HEK293 (cell line): ENCODE measurements around the gene MRTFB.

Source experiments
- CTCF ChIA-PET: fragments of 350-600 bp; formaldehyde crosslinking; extraction: SDS; loops from one replicate; lab custom pipeline; 2021; ENCODE audit warnings: antibody characterized with exemption; lab: Yijun Ruan, JAX
- POLR2A ChIA-PET: fragments of 300-600 bp; formaldehyde crosslinking; extraction: SDS; loops from one replicate; lab custom pipeline; 2020; ENCODE audit warnings: antibody characterized with exemption, inconsistent platforms; lab: Yijun Ruan, JAX
- H3K27ac ChIP-seq: fragments of 200-500 bp; sonication (Bioruptor generic); 2 replicates; pipeline ENCODE4 v1.5.1; 2014; ENCODE audit warnings: low read depth, low read length, control low read depth, inconsistent platforms; ENCODE audit errors: extremely low read depth
- H3K36me3 ChIP-seq, 2 experiments: fragments of 200-500 bp in 1 of 2; sonication (Bioruptor generic) in 1 of 2; 1 replicate in 1 of 2; 2 replicates in 1 of 2; pipeline ENCODE4 v1.5.1; 2014 to 2017; ENCODE audit warnings: inconsistent platforms in 2 of 2, low read length in 2 of 2; ENCODE audit not compliant: control insufficient read depth in 2 of 2, insufficient read depth in 1 of 2
- H3K4me1 ChIP-seq: fragments of 200-500 bp; sonication (Bioruptor generic); 2 replicates; pipeline ENCODE4 v1.5.1; 2014; ENCODE audit warnings: mild to moderate bottlenecking, low read length, inconsistent platforms; ENCODE audit not compliant: control insufficient read depth, insufficient read depth
- H3K4me3 ChIP-seq: 2 replicates; pipeline ENCODE4 v1.5.1; 2011; ENCODE audit warnings: low read depth, mild to moderate bottlenecking, control low read depth, low read length, moderate library complexity
- H3K9me3 ChIP-seq: fragments of 200-500 bp; sonication (Bioruptor generic); 2 replicates; pipeline ENCODE4 v1.5.1; 2014; ENCODE audit warnings: low read depth, low read length, inconsistent platforms; ENCODE audit not compliant: control insufficient read depth, insufficient read depth
- ELK4 ChIP-seq: IDR thresholded peaks from 2 replicates; pipeline ENCODE4 v1.6.1; 2011; ENCODE audit warnings: mild to moderate bottlenecking, low read depth, low read length, borderline replicate concordance
- KLF1 ChIP-seq: fragments of 450-650 bp; formaldehyde crosslinking; IDR thresholded peaks from 2 replicates; pipeline ENCODE4 v1.5.1; 2016; ENCODE audit warnings: missing biosample characterization, missing genetic modification characterization
- KLF9 ChIP-seq: fragments of 450-650 bp; formaldehyde crosslinking; IDR thresholded peaks from 2 replicates; pipeline ENCODE4 v1.5.1; 2016; ENCODE audit warnings: missing biosample characterization, missing genetic modification characterization, low read depth
- SP7 ChIP-seq: fragments of 450-650 bp; formaldehyde crosslinking; IDR thresholded peaks from 2 replicates; pipeline ENCODE4 v1.5.1; 2016; ENCODE audit warnings: missing biosample characterization, missing genetic modification characterization
- ZBTB20 ChIP-seq: fragments of 450-650 bp; formaldehyde crosslinking; IDR thresholded peaks from 2 replicates; pipeline ENCODE4 v1.5.1; 2016; ENCODE audit warnings: missing biosample characterization, missing genetic modification characterization
- ZBTB48 ChIP-seq: fragments of 450-650 bp; formaldehyde crosslinking; IDR thresholded peaks from 2 replicates; pipeline ENCODE4 v1.5.1; 2016; ENCODE audit warnings: missing biosample characterization, missing genetic modification characterization
- ZNF140 ChIP-seq: fragments of 450-650 bp; formaldehyde crosslinking; IDR thresholded peaks from 2 replicates; pipeline ENCODE4 v1.5.1; 2016; ENCODE audit warnings: missing biosample characterization, missing genetic modification characterization
- ZNF16 ChIP-seq: fragments of 450-650 bp; formaldehyde crosslinking; IDR thresholded peaks from 2 replicates; pipeline ENCODE4 v1.5.1; 2016; ENCODE audit warnings: low read depth, missing biosample characterization, missing genetic modification characterization
- ZNF169 ChIP-seq: fragments of 450-650 bp; formaldehyde crosslinking; IDR thresholded peaks from 2 replicates; pipeline ENCODE4 v1.5.1; 2016; ENCODE audit warnings: missing biosample characterization, missing genetic modification characterization
- ZNF202 ChIP-seq: fragments of 450-650 bp; formaldehyde crosslinking; IDR thresholded peaks from 2 replicates; pipeline ENCODE4 v1.5.1; 2016; ENCODE audit warnings: missing biosample characterization, missing genetic modification characterization, borderline replicate concordance
- ZNF311 ChIP-seq: fragments of 450-650 bp; formaldehyde crosslinking; IDR thresholded peaks from 2 replicates; pipeline ENCODE4 v1.5.1; 2017; ENCODE audit warnings: missing biosample characterization, missing genetic modification characterization, borderline replicate concordance
- ZNF501 ChIP-seq: fragments of 450-650 bp; formaldehyde crosslinking; IDR thresholded peaks from 2 replicates; pipeline ENCODE4 v1.5.1; 2016; ENCODE audit warnings: missing biosample characterization, missing genetic modification characterization
- ZNF645 ChIP-seq: fragments of 450-650 bp; formaldehyde crosslinking; IDR thresholded peaks from 2 replicates; pipeline ENCODE4; 2016; ENCODE audit warnings: missing biosample characterization, missing genetic modification characterization
- TF ChIP-seq, protein P1 (sequence below): fragments of 450-650 bp; formaldehyde crosslinking; IDR thresholded peaks from 2 replicates; pipeline ENCODE4 v1.5.1; 2016; ENCODE audit warnings: missing biosample characterization, missing genetic modification characterization
- TF ChIP-seq, protein P2 (sequence below): fragments of 450-650 bp; formaldehyde crosslinking; IDR thresholded peaks from 2 replicates; pipeline ENCODE4 v1.5.1; 2016; ENCODE audit warnings: missing biosample characterization, missing genetic modification characterization

The MRTFB gene

DNA sequence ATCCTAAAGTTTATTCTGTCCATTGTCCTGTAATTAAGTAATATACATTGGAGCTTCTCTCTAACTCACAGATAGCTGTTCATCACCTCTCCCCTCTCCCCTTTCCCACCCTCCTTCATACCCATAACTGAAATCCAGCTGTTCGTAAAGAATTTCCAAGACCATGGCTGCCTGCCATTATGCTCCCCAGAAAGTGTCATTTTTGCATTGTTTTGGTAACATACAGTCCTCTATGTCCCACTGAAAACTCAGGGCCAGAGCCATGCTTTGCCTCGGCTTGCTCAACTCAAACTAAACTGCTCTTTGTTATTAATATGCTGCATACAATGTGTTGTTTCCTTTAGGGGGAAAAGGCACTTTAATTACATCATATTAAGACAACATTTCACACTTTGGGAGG, 132.0 kb downstream of the MRTFB start:
- H3K4me3 ChIP-seq, result no peak overlapping the region
- POLR2A ChIA-PET, result no interaction called here
- H3K4me1 ChIP-seq, result peaks cover 6% of the 10 kb centered on the region; the same call in 1 of the 2 replicates
- no peaks in the 10 kb centered on the region for H3K9me3 ChIP-seq
- no peak overlapping the region for H3K27ac ChIP-seq
- no peak for TF ChIP-seq ZNF140 (tag by site-specific recombination)
- 0 out of 2 replicates have a peak, but pooled peaks have one; percentile 8 for TF ChIP-seq ZBTB20 (tag by site-specific recombination)
- TF ChIP-seq, all 188 proteins: peak for 1
- CTCF ChIA-PET, result interaction anchor here (0.7 to 1.3 kb wide), 4 partner anchors 11 to 266 kb away, joined by 3 read pairs; no protein-coding TSS in a partner anchor
- H3K36me3 ChIP-seq, result no peaks in the 10 kb centered on the region

GRCh38 chr16:14205666-14206065, 134.5 kb downstream of the MRTFB start:
- Histone ChIP-seq H3K36me3 (no peaks in the 10 kb centered on the region), H3K27ac (no peak overlapping the region)
- POLR2A ChIA-PET, result no interaction called here
- TF ChIP-seq ZBTB48 (tag by site-specific recombination) (no peak), SP7 (tag by site-specific recombination) (no peak), ZNF16 (no peak), KLF9 (no peak), ELK4 (no peak), ZNF202 (no peak), ZNF311 (no peak), ZNF501 (tag by site-specific recombination) (no peak), ZNF169 (tag by site-specific recombination) (no peak), KLF1 (tag by site-specific recombination) (no peak), ZNF645 (tag by site-specific recombination) (no peak)
- TF ChIP-seq, protein P1, sequence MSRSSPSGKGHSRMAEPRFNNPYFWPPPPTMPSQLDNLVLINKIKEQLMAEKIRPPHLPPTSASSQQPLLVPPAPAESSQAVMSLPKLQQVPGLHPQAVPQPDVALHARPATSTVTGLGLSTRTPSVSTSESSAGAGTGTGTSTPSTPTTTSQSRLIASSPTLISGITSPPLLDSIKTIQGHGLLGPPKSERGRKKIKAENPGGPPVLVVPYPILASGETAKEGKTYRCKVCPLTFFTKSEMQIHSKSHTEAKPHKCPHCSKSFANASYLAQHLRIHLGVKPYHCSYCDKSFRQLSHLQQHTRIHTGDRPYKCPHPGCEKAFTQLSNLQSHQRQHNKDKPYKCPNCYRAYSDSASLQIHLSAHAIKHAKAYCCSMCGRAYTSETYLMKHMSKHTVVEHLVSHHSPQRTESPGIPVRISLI, result no peak
- TF ChIP-seq, protein P2, sequence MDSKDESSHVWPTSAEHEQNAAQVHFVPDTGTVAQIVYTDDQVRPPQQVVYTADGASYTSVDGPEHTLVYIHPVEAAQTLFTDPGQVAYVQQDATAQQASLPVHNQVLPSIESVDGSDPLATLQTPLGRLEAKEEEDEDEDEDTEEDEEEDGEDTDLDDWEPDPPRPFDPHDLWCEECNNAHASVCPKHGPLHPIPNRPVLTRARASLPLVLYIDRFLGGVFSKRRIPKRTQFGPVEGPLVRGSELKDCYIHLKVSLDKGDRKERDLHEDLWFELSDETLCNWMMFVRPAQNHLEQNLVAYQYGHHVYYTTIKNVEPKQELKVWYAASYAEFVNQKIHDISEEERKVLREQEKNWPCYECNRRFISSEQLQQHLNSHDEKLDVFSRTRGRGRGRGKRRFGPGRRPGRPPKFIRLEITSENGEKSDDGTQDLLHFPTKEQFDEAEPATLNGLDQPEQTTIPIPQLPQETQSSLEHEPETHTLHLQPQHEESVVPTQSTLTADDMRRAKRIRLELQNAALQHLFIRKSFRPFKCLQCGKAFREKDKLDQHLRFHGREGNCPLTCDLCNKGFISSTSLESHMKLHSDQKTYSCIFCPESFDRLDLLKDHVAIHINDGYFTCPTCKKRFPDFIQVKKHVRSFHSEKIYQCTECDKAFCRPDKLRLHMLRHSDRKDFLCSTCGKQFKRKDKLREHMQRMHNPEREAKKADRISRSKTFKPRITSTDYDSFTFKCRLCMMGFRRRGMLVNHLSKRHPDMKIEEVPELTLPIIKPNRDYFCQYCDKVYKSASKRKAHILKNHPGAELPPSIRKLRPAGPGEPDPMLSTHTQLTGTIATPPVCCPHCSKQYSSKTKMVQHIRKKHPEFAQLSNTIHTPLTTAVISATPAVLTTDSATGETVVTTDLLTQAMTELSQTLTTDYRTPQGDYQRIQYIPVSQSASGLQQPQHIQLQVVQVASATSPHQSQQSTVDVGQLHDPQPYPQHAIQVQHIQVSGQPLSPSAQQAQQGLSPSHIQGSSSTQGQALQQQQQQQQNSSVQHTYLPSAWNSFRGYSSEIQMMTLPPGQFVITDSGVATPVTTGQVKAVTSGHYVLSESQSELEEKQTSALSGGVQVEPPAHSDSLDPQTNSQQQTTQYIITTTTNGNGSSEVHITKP (tag by site-specific recombination), result no peak
- TF ChIP-seq, all 188 proteins: peak for 0
- no peaks in the 10 kb centered on the region for H3K9me3 ChIP-seq
- CTCF ChIA-PET, result no interaction called here
- no peak overlapping the region for H3K4me3 ChIP-seq
- peaks cover 6% of the 10 kb centered on the region; the same call in 1 of the 2 replicates for H3K4me1 ChIP-seq
